Measurements from ENCODE around the gene PLCH2. TPM values are rescaled to one million over a fixed set of nuclear protein-coding genes. Genes with fewer than 3 reads are reported as not detected.

The PLCH2 gene
- total RNA-seq, 4 donors from 2014 or later: not detected

- Histone ChIP-seq H3K27me3 (peaks cover 22 to 41% (median 38%) of the 10 kb centered on the region in 3 donors), H3K9me3 (no peaks in the 10 kb centered on the region), H3K27ac (no peak overlapping the region), H3K36me3 (no peaks in the 10 kb centered on the region), H3K4me1 (peaks cover 8 to 29% of the 10 kb centered on the region in 2 donors), H3K4me3 (no peak overlapping the region)
- ATAC-seq (no peak), DNase-seq (no peak)
- TF ChIP-seq CTCF (IDR thresholded peaks at IDR 0.05 in 4 of 5, conservative IDR thresholded peaks at IDR 0.05 in 1 of 5) (no peak), POLR2A (IDR thresholded peaks at IDR 0.05) (no peak)
- in situ Hi-C loops (cut with MboI; ENCODE audit: low sequenced_read_pairs in 4 of 4) (loop anchor here (10.0 to 25.0 kb wide), 2 partner anchors 129 to 331 kb away; partner anchors contain the start of gene PEX10 (in 4 of the 4)), intact Hi-C loops (cut with DNase I; ENCODE audit: low total_unique reads) (loop anchor here (10.0 kb wide), 1 partner anchor 79 kb away; no protein-coding TSS in a partner anchor)
Observed at GRCh38 chr1:2543543-2544092, 67.5 kb downstream of the PLCH2 start.

- Histone ChIP-seq H3K9me3 (no peaks in the 10 kb centered on the region), H3K4me3 (no peak overlapping the region), H3K27me3 (peaks cover 17 to 41% (median 37%) of the 10 kb centered on the region in 3 donors), H3K36me3 (no peaks in the 10 kb centered on the region), H3K27ac (peak overlapping the region in 1 of 4 donors; percentile 87), H3K4me1 (peaks cover 12 to 35% of the 10 kb centered on the region in 2 donors)
- ATAC-seq (no peak), DNase-seq (no peak)
- in situ Hi-C loops (cut with MboI; ENCODE audit: low sequenced_read_pairs in 4 of 4) (loop anchor here (10.0 to 25.0 kb wide), 2 partner anchors 129 to 332 kb away; partner anchors contain the start of gene PEX10 (in 4 of the 4)), intact Hi-C loops (cut with DNase I; ENCODE audit: low total_unique reads) (loop anchor here (10.0 kb wide), 1 partner anchor 79 kb away; no protein-coding TSS in a partner anchor)
- TF ChIP-seq CTCF (IDR thresholded peaks at IDR 0.05 in 4 of 5, conservative IDR thresholded peaks at IDR 0.05 in 1 of 5) (no peak), POLR2A (IDR thresholded peaks at IDR 0.05) (no peak)
Observed at GRCh38 chr1:2544093-2544874, 68.2 kb downstream of the PLCH2 start.

- no peak for DNase-seq
- Histone ChIP-seq H3K27ac (peak overlapping the region; percentile 54 to 87 (median 68)), H3K36me3 (no peaks in the 10 kb centered on the region), H3K27me3 (peaks cover 17 to 37% (median 37%) of the 10 kb centered on the region in 3 donors), H3K4me3 (no peak overlapping the region), H3K4me1 (peaks cover 14 to 35% of the 10 kb centered on the region in 2 donors), H3K9me3 (no peaks in the 10 kb centered on the region)
- no peak for ATAC-seq
- in situ Hi-C loops (cut with MboI; ENCODE audit: low sequenced_read_pairs in 4 of 4): loop anchor here (10.0 to 25.0 kb wide), 2 partner anchors 130 to 333 kb away; partner anchors contain the start of gene PEX10 (in 4 of the 4)
- TF ChIP-seq CTCF (IDR thresholded peaks at IDR 0.05 in 4 of 5, conservative IDR thresholded peaks at IDR 0.05 in 1 of 5) (no peak), POLR2A (IDR thresholded peaks at IDR 0.05) (no peak)
- intact Hi-C loops (cut with DNase I; ENCODE audit: low total_unique reads): loop anchor here (5.0 to 10.0 kb wide), 2 partner anchors 80 to 348 kb away; no protein-coding TSS in a partner anchor
Observed at GRCh38 chr1:2544875-2545640, 69.0 kb downstream of the PLCH2 start.

GRCh38 chr1:2545754-2546514, 69.8 kb downstream of the PLCH2 start:
- peak; percentile 73 to 76 for DNase-seq
- intact Hi-C loops (cut with DNase I; ENCODE audit: low total_unique reads): loop anchor here (2.0 to 10.0 kb wide), 3 partner anchors 17 to 349 kb away; no protein-coding TSS in a partner anchor
- peak overlapping the region; percentile 53 to 63 (median 56) for H3K4me3 ChIP-seq
- in situ Hi-C loops (cut with MboI; ENCODE audit: low sequenced_read_pairs in 4 of 4): loop anchor here (10.0 to 25.0 kb wide), 2 partner anchors 131 to 334 kb away; partner anchors contain the start of gene PEX10 (in 4 of the 4)
- TF ChIP-seq CTCF (IDR thresholded peaks at IDR 0.05 in 4 of 5, conservative IDR thresholded peaks at IDR 0.05 in 1 of 5) (no peak), POLR2A (IDR thresholded peaks at IDR 0.05) (peak in 1 of 2 donors; percentile 13)
- peak overlapping the region; percentile 86 to 94 (median 88) for H3K27ac ChIP-seq
- H3K4me1 ChIP-seq: peaks cover 14 to 35% of the 10 kb centered on the region in 2 donors
- H3K9me3 ChIP-seq: no peaks in the 10 kb centered on the region
- H3K27me3 ChIP-seq: peaks cover 14 to 35% (median 29%) of the 10 kb centered on the region in 3 donors
- no peaks in the 10 kb centered on the region for H3K36me3 ChIP-seq
- peak in 1 of 2 donors; percentile 55 for ATAC-seq
